HepG2 (cell line): ENCODE results near the gene TIA1. TPM values are rescaled to one million over a fixed set of nuclear protein-coding genes. Genes with fewer than 3 reads are reported as not detected.

Experiments used
- CEBPG ChIP-seq: IDR thresholded peaks from 2 replicates; pipeline ENCODE4 v1.6.1; 2016
- DMAP1 ChIP-seq: IDR thresholded peaks from 2 replicates; pipeline ENCODE4 v1.6.1; 2016
- ELF3 ChIP-seq: IDR thresholded peaks from 2 replicates; pipeline ENCODE4 v1.6.1; 2016; ENCODE audit warnings: missing genetic modification reagents, missing compliant biosample characterization
- GATAD2A ChIP-seq: IDR thresholded peaks from 2 replicates; pipeline ENCODE4 v1.6.1; 2016
- HINFP ChIP-seq: sonication (generic); formaldehyde crosslinking; IDR thresholded peaks from 2 replicates; pipeline ENCODE4 v1.4.0; 2020; ENCODE audit warnings: low read depth, mild to moderate bottlenecking, missing genetic modification reagents
- IRF1 ChIP-seq: sonication (generic); formaldehyde crosslinking; IDR thresholded peaks from 2 replicates; pipeline ENCODE4 v1.4.0; 2020; ENCODE audit warnings: low read depth, mild to moderate bottlenecking, missing genetic modification reagents
- ISL2 ChIP-seq: sonication (generic); formaldehyde crosslinking; IDR thresholded peaks from 2 replicates; pipeline ENCODE4 v1.5.0; 2020; ENCODE audit warnings: missing genetic modification reagents
- KLF6 ChIP-seq: IDR thresholded peaks from 2 replicates; pipeline ENCODE4 v1.8.0; 2016; ENCODE audit warnings: missing biosample characterization, missing genetic modification reagents
- MEIS2 ChIP-seq: sonication (generic); formaldehyde crosslinking; IDR thresholded peaks from 2 replicates; pipeline ENCODE4 v1.9.0; 2021; ENCODE audit warnings: mild to moderate bottlenecking, missing genetic modification reagents
- PHF21A ChIP-seq: sonication (generic); formaldehyde crosslinking; IDR thresholded peaks from 2 replicates; pipeline ENCODE4 v1.5.0; 2020; ENCODE audit warnings: mild to moderate bottlenecking, missing genetic modification reagents
- SNRNP70 ChIP-seq: fragments of 200-400 bp; formaldehyde crosslinking; IDR thresholded peaks from 2 replicates; pipeline ENCODE4 v1.6.1; 2017; ENCODE audit warnings: mild to moderate bottlenecking, low read depth, low read length, moderate library complexity
- TIGD3 ChIP-seq: sonication (generic); formaldehyde crosslinking; IDR thresholded peaks from 2 replicates; pipeline ENCODE4 v1.5.1; 2020; ENCODE audit warnings: mild to moderate bottlenecking, missing genetic modification reagents, borderline replicate concordance
- TRIM24 ChIP-seq: sonication (generic); formaldehyde crosslinking; IDR thresholded peaks from 2 replicates; pipeline ENCODE4 v1.8.0; 2022; ENCODE audit warnings: mild to moderate bottlenecking, missing genetic modification reagents
- ZSCAN25 ChIP-seq: sonication (generic); formaldehyde crosslinking; IDR thresholded peaks from 2 replicates; pipeline ENCODE4 v1.8.0; 2022; ENCODE audit warnings: mild to moderate bottlenecking, missing genetic modification reagents
- polyA plus RNA-seq, 8 experiments: library from polyadenylated mRNA; depleted of rRNA in 3 of 8; stranded (reverse) in 7 of 8; unstranded in 1 of 8; fragments of >200 nt; fragmentation: Illumina TruSeq in 4 of 8; extraction: Trizol in 4 of 8; gene quantifications; 2 replicates each; pipeline versions ENCODE4 v1.2.1 to v1.2.3, GENCODE V29; 2011 to 2016; ENCODE audit warnings: low read depth in 4 of 8, missing spikeins in 1 of 8, mixed read lengths in 1 of 8; ENCODE audit not compliant: insufficient read depth in 1 of 8
- total RNA-seq, 5 experiments: library from RNA; depleted of rRNA; stranded (reverse); fragments of >200 nt; fragmentation: Illumina TruSeq; extraction: Trizol; gene quantifications; 2 replicates each; pipeline ENCODE4 v1.2.3, GENCODE V29; 2016; ENCODE audit warnings: low read depth in 1 of 5
- TF ChIP-seq, protein P1 (sequence below): sonication (generic); formaldehyde crosslinking; IDR thresholded peaks from 2 replicates; pipeline ENCODE4 v1.5.0; 2020; ENCODE audit warnings: mild to moderate bottlenecking, missing genetic modification reagents
- TF ChIP-seq, protein P2 (sequence below): sonication (generic); formaldehyde crosslinking; IDR thresholded peaks from 2 replicates; pipeline ENCODE4 v1.4.0; 2020; ENCODE audit warnings: missing genetic modification reagents, borderline replicate concordance
- TF ChIP-seq, protein P3 (sequence below): sonication (generic); formaldehyde crosslinking; IDR thresholded peaks from 2 replicates; pipeline ENCODE4 v1.8.1; 2023; ENCODE audit warnings: mild to moderate bottlenecking, missing genetic modification reagents

Gene TIA1
- total and polyA plus RNA-seq, 2 of the 13 experiments (the other 11 are each of a cell fraction or from before 2014, with no cell fraction given): 209 to 319 TPM

DNA sequence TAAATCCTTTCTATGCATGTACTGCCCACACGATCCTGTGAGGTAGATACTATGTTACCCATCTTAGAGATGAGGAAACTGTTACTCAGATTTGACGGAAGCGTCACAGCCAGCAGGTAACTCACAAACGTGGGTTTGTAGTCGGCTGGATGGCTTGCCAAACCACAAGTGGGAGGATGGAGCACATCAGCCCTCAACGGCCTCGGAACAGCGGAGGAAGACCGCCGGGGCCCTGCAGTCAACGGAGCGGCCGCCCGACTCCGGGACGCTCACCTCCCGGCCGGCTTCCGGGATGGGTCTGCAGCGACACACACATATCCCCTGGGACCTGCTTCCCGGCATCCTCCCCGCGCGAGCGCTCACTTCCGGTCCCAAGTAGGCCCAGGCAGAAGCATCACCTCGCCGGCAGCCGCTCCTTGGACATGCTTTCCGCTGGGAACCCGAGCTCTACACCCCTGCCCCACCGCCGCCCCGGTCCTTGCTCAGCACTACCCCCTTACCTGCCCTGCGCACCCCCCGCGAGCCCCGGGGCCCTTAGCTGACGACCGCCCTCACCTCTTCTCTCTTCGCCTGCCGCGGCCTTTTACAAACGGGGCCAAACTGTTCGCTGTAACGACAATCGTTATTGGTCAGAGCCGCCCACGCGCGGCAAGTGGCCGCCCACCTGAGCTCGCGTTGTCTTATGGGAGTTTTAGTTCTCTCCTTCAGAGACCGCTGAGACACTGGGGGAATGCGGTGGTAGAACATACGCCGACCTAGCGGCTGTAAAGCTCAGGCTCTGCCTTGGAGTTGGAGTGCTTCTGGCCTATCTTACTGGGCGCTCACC, 57.8 kb downstream of the TIA1 start, which contains the start of gene C2orf42 (continued):
- TF ChIP-seq TRIM24 (CRISPR knock-in tag): no peak
- peak; percentile 20; the same call in 1 of the 2 replicates for TF ChIP-seq GATAD2A (CRISPR knock-in tag)
- TF ChIP-seq CEBPG (CRISPR knock-in tag): 0 out of 2 replicates have a peak, but pooled peaks have one; percentile 24
- peak; percentile 58; the same call in 1 of the 2 replicates for TF ChIP-seq MEIS2 (CRISPR knock-in tag)
- TF ChIP-seq DMAP1 (CRISPR knock-in tag): peak; percentile 98
- TF ChIP-seq ELF3 (CRISPR knock-in tag): peak; percentile 93
- TF ChIP-seq SNRNP70: no peak
- no peak for TF ChIP-seq IRF1
- TF ChIP-seq KLF6 (CRISPR knock-in tag): peak; percentile 76
- TF ChIP-seq ZSCAN25 (CRISPR knock-in tag): peak; percentile 92
- peak; percentile 63 for TF ChIP-seq HINFP (CRISPR knock-in tag)
- peak; percentile 64; the same call in 1 of the 2 replicates for TF ChIP-seq ISL2 (CRISPR knock-in tag)
- TF ChIP-seq PHF21A: peak; percentile 59
- TF ChIP-seq, protein P1, sequence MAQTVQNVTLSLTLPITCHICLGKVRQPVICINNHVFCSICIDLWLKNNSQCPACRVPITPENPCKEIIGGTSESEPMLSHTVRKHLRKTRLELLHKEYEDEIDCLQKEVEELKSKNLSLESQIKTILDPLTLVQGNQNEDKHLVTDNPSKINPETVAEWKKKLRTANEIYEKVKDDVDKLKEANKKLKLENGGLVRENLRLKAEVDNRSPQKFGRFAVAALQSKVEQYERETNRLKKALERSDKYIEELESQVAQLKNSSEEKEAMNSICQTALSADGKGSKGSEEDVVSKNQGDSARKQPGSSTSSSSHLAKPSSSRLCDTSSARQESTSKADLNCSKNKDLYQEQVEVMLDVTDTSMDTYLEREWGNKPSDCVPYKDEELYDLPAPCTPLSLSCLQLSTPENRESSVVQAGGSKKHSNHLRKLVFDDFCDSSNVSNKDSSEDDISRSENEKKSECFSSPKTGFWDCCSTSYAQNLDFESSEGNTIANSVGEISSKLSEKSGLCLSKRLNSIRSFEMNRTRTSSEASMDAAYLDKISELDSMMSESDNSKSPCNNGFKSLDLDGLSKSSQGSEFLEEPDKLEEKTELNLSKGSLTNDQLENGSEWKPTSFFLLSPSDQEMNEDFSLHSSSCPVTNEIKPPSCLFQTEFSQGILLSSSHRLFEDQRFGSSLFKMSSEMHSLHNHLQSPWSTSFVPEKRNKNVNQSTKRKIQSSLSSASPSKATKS (CRISPR knock-in tag): no peak
- peak; percentile 84; the same call in 1 of the 2 replicates for TF ChIP-seq TIGD3 (CRISPR knock-in tag)
- TF ChIP-seq, protein P2, sequence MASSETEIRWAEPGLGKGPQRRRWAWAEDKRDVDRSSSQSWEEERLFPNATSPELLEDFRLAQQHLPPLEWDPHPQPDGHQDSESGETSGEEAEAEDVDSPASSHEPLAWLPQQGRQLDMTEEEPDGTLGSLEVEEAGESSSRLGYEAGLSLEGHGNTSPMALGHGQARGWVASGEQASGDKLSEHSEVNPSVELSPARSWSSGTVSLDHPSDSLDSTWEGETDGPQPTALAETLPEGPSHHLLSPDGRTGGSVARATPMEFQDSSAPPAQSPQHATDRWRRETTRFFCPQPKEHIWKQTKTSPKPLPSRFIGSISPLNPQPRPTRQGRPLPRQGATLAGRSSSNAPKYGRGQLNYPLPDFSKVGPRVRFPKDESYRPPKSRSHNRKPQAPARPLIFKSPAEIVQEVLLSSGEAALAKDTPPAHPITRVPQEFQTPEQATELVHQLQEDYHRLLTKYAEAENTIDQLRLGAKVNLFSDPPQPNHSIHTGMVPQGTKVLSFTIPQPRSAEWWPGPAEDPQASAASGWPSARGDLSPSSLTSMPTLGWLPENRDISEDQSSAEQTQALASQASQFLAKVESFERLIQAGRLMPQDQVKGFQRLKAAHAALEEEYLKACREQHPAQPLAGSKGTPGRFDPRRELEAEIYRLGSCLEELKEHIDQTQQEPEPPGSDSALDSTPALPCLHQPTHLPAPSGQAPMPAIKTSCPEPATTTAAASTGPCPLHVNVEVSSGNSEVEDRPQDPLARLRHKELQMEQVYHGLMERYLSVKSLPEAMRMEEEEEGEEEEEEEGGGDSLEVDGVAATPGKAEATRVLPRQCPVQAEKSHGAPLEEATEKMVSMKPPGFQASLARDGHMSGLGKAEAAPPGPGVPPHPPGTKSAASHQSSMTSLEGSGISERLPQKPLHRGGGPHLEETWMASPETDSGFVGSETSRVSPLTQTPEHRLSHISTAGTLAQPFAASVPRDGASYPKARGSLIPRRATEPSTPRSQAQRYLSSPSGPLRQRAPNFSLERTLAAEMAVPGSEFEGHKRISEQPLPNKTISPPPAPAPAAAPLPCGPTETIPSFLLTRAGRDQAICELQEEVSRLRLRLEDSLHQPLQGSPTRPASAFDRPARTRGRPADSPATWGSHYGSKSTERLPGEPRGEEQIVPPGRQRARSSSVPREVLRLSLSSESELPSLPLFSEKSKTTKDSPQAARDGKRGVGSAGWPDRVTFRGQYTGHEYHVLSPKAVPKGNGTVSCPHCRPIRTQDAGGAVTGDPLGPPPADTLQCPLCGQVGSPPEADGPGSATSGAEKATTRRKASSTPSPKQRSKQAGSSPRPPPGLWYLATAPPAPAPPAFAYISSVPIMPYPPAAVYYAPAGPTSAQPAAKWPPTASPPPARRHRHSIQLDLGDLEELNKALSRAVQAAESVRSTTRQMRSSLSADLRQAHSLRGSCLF (CRISPR knock-in tag): no peak
- TF ChIP-seq, protein P3, sequence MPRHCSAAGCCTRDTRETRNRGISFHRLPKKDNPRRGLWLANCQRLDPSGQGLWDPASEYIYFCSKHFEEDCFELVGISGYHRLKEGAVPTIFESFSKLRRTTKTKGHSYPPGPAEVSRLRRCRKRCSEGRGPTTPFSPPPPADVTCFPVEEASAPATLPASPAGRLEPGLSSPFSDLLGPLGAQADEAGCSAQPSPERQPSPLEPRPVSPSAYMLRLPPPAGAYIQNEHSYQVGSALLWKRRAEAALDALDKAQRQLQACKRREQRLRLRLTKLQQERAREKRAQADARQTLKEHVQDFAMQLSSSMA (CRISPR knock-in tag): peak; percentile 100
